Endothelial cell of umbilical vein (primary cell): ENCODE results near the gene CYP2C19. TPM values are rescaled to one million over a fixed set of nuclear protein-coding genes. Genes with fewer than 3 reads are reported as not detected.

Experiments
- BruUV-seq: library from RNA; stranded (reverse); fragments of 400-500 nt; replicated peaks from 2 replicates; lab custom pipeline; 2021; lab: Mats Ljungman, UMichigan
- CTCF ChIA-PET: fragments of 300-600, 350-600 bp; sonication (Branson Sonifier 250); formaldehyde crosslinking; loops from one replicate; lab custom pipeline; 2021; ENCODE audit warnings: antibody characterized with exemption, inconsistent platforms; lab: Charles Lee
- POLR2A ChIA-PET: fragments of 300-600, 350-600 bp; sonication (Branson Sonifier 250); formaldehyde crosslinking; loops from one replicate; lab custom pipeline; 2021; ENCODE audit warnings: antibody characterized with exemption, inconsistent platforms; lab: Charles Lee
- DNase-seq: peaks from one replicate; pipeline ENCODE4 v3.0.0-alpha.2; 2011; ENCODE audit warnings: low read depth, low spot score
- FAIRE-seq: peaks from 2 replicates; lab custom pipeline; 2011; peaks lifted over from hg19 to GRCh38; lab: Jason Lieb, UNC
- H2AFZ ChIP-seq: 2 replicates; pipeline ENCODE4 v1.6.0; 2012; ENCODE audit warnings: low read depth, low read length, control low read depth, inconsistent platforms
- H3K27ac ChIP-seq: 2 replicates; pipeline ENCODE4 v1.5.1; 2011; ENCODE audit warnings: low read depth, mild to moderate bottlenecking, control low read depth, low read length, moderate library complexity; ENCODE audit not compliant: insufficient read depth
- H3K27me3 ChIP-seq, 2 experiments: 2 replicates each; pipeline versions ENCODE4 v1.6.0 to v1.6.1; 2011; ENCODE audit warnings: low read length in 2 of 2, mixed read lengths in 1 of 2; ENCODE audit not compliant: control insufficient read depth in 2 of 2, insufficient read depth in 2 of 2
- H3K36me3 ChIP-seq, 2 experiments: 2 replicates in 1 of 2; 3 replicates in 1 of 2; pipeline ENCODE4 v1.5.1; 2011; ENCODE audit warnings: low read length in 2 of 2, mild to moderate bottlenecking in 1 of 2, moderate library complexity in 1 of 2; ENCODE audit not compliant: control insufficient read depth in 2 of 2, insufficient read depth in 2 of 2; ENCODE audit errors: extremely low read depth in 1 of 2
- H3K4me1 ChIP-seq: 3 replicates; pipeline ENCODE4 v1.5.1; 2011; ENCODE audit warnings: mild to moderate bottlenecking, low read length; ENCODE audit not compliant: control insufficient read depth, insufficient read depth; ENCODE audit errors: extremely low read depth
- H3K4me2 ChIP-seq: 2 replicates; pipeline ENCODE4 v1.6.1; 2011; ENCODE audit warnings: low read length, control low read depth, mixed read lengths; ENCODE audit not compliant: insufficient read depth
- H3K4me3 ChIP-seq, 3 experiments: fragments of 200-600 bp in 1 of 3; sonication (generic), shearing (Covaris generic) in 1 of 3; replicated peaks in 1 of 3; 2 replicates each; pipeline ENCODE4 v1.5.1; 2011 to 2016; ENCODE audit warnings: control low read depth in 3 of 3, low read length in 3 of 3, mild to moderate bottlenecking in 2 of 3, inconsistent platforms in 1 of 3, low read depth in 1 of 3, moderate library complexity in 1 of 3; ENCODE audit not compliant: insufficient read depth in 1 of 3
- H3K79me2 ChIP-seq: 2 replicates; pipeline ENCODE4 v1.6.0; 2012; ENCODE audit warnings: low read length, inconsistent platforms; ENCODE audit not compliant: control insufficient read depth, insufficient read depth
- H3K9ac ChIP-seq: replicated peaks from 2 replicates; pipeline ENCODE3; 2011; ENCODE audit warnings: low read length, control low read depth; ENCODE audit not compliant: insufficient read depth; ENCODE audit errors: extremely low read depth
- H3K9me1 ChIP-seq: replicated peaks from 3 replicates; pipeline ENCODE4 v1.6.0; 2011; ENCODE audit warnings: mild to moderate bottlenecking, low read length; ENCODE audit not compliant: control insufficient read depth, insufficient read depth; ENCODE audit errors: extremely low read depth
- H3K9me3 ChIP-seq: replicated peaks from 2 replicates; pipeline ENCODE4 v1.5.1; 2012; ENCODE audit warnings: low read length, inconsistent platforms; ENCODE audit not compliant: control insufficient read depth, insufficient read depth
- H4K20me1 ChIP-seq: replicated peaks from 2 replicates; pipeline ENCODE3; 2011; ENCODE audit warnings: mild to moderate bottlenecking, low read length; ENCODE audit not compliant: control insufficient read depth, insufficient read depth; ENCODE audit errors: extremely low read depth
- EZH2 ChIP-seq: IDR thresholded peaks from 2 replicates; pipeline ENCODE4 v1.6.1; 2012; ENCODE audit warnings: borderline replicate concordance, low read depth, mild to moderate bottlenecking, moderate library complexity, low read length, inconsistent platforms; ENCODE audit not compliant: severe bottlenecking
- FOS ChIP-seq: IDR thresholded peaks from 2 replicates; pipeline ENCODE4 v1.6.1; 2011; ENCODE audit warnings: mild to moderate bottlenecking, low read length, moderate library complexity, borderline replicate concordance; ENCODE audit not compliant: insufficient read depth
- GATA2 ChIP-seq: IDR thresholded peaks from 2 replicates; pipeline ENCODE4 v1.7.0; 2011; ENCODE audit warnings: low read depth, mild to moderate bottlenecking, moderate library complexity, mixed read lengths, low read length; ENCODE audit not compliant: insufficient read length, insufficient read depth
- JUN ChIP-seq: IDR thresholded peaks from 2 replicates; pipeline ENCODE4 v1.6.1; 2011; ENCODE audit warnings: borderline replicate concordance, low read depth; ENCODE audit not compliant: insufficient read length, insufficient read depth
- MYC ChIP-seq: IDR thresholded peaks from one replicate; pipeline ENCODE4 v1.6.1; 2011; ENCODE audit warnings: mild to moderate bottlenecking, low read depth, low read length
- POLR2A ChIP-seq: IDR thresholded peaks from 2 replicates; pipeline ENCODE4 v1.6.1; 2012; ENCODE audit warnings: low read depth, mild to moderate bottlenecking, control low read depth, low read length
- POLR2AphosphoS5 ChIP-seq: IDR thresholded peaks from 2 replicates; pipeline ENCODE4 v1.6.1; 2012; ENCODE audit warnings: low read depth, mild to moderate bottlenecking, control low read depth, low read length, moderate library complexity; ENCODE audit not compliant: insufficient read depth
- dilution Hi-C: fragments of 300-500 bp; cut with MboI; formaldehyde crosslinking; loops from one replicate; pipeline ENCODE4 v1.15.0; 2019; ENCODE audit warnings: low sequenced_read_pairs; ENCODE audit not compliant: extremely low pct_ligation_motif_present
- intact Hi-C: fragments of 100-400 bp; cut with micrococcal nuclease; formaldehyde crosslinking; loops from one replicate; pipeline ENCODE4 v1.10.0; 2022
- polyA plus RNA-seq, 4 experiments: library from polyadenylated mRNA; depleted of rRNA in 3 of 4; stranded (reverse) in 3 of 4; unstranded in 1 of 4; fragments of >200 nt; gene quantifications; 2 replicates each; pipeline versions ENCODE4 v1.2.1 to v1.2.3, GENCODE V29; 2011 to 2012; ENCODE audit warnings: missing spikeins in 1 of 4
- total RNA-seq: library from RNA; stranded (reverse); gene quantifications from 2 replicates; pipeline ENCODE4 v1.2.3, GENCODE V29; 2021
- TF ChIP-seq, protein P1 (sequence below): IDR thresholded peaks from 2 replicates; pipeline ENCODE4 v1.6.1; 2011; ENCODE audit not compliant: insufficient read depth, insufficient read length
- TF ChIP-seq, protein P2 (sequence below), 2 donors: IDR thresholded peaks; 1 replicate in 1 of 2; 2 replicates in 1 of 2; pipeline ENCODE4 v1.5.1; 2011; ENCODE audit warnings: low read length in 2 of 2, mild to moderate bottlenecking in 2 of 2, moderate library complexity in 2 of 2, control low read depth in 1 of 2, inconsistent platforms in 1 of 2, low read depth in 1 of 2; ENCODE audit not compliant: insufficient read depth in 1 of 2; ENCODE audit errors: extremely low read depth in 1 of 2

The CYP2C19 gene
- total and polyA plus RNA-seq, 2 donors (not counting 3 experiments of a cell fraction or from before 2014, with no cell fraction given), result not detected

DNA sequence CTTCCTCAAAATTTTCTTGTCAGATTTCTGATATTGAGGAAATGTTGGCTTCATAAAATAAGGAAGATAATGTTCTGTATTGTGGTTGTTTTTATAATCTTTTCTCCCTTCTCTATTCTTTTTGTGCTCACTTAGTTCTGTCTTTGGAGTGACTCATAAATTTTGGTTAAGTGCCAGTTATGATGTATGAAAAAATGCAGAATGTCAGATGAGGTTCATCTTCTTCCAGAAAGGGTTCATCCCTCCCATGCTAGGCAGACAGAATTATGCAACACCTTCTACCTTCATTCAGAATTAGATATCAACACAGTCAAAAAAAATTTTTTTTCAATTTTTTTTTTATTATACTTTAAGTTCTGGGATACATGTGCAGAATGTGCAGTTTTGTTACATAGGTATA lies 36.6 kb upstream of the CYP2C19 start:
- FAIRE-seq, result no peak
- no peak overlapping the region for H2AFZ ChIP-seq
- H3K9ac ChIP-seq, result no peak overlapping the region
- intact Hi-C loops, result no loop called here
- no TSS peak for BruUV-seq
- no peak for DNase-seq
- H3K9me1 ChIP-seq, result no peaks in the 10 kb centered on the region
- no peaks in the 10 kb centered on the region for H3K9me3 ChIP-seq
- no peaks in the 10 kb centered on the region for H3K79me2 ChIP-seq
- CTCF ChIA-PET, result no interaction called here
- H3K27me3 ChIP-seq, result no peaks in the 10 kb centered on the region
- H4K20me1 ChIP-seq, result no peaks in the 10 kb centered on the region
- TF ChIP-seq FOS, result no peak
- no peak for TF ChIP-seq GATA2
- TF ChIP-seq POLR2A, result no peak
- TF ChIP-seq MYC, result no peak
- TF ChIP-seq, protein P1, sequence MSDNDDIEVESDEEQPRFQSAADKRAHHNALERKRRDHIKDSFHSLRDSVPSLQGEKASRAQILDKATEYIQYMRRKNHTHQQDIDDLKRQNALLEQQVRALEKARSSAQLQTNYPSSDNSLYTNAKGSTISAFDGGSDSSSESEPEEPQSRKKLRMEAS, result no peak
- TF ChIP-seq, protein P2, sequence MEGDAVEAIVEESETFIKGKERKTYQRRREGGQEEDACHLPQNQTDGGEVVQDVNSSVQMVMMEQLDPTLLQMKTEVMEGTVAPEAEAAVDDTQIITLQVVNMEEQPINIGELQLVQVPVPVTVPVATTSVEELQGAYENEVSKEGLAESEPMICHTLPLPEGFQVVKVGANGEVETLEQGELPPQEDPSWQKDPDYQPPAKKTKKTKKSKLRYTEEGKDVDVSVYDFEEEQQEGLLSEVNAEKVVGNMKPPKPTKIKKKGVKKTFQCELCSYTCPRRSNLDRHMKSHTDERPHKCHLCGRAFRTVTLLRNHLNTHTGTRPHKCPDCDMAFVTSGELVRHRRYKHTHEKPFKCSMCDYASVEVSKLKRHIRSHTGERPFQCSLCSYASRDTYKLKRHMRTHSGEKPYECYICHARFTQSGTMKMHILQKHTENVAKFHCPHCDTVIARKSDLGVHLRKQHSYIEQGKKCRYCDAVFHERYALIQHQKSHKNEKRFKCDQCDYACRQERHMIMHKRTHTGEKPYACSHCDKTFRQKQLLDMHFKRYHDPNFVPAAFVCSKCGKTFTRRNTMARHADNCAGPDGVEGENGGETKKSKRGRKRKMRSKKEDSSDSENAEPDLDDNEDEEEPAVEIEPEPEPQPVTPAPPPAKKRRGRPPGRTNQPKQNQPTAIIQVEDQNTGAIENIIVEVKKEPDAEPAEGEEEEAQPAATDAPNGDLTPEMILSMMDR (IDR thresholded peaks at IDR 0.05; ENCODE audit: extremely low read depth in 1 of 2, insufficient read depth in 1 of 2, low read depth in 1 of 2, low read length in 2 of 2), result no peak
- TF ChIP-seq JUN, result no peak
- TF ChIP-seq EZH2, result no peak
- no peak for TF ChIP-seq POLR2AphosphoS5
- no peaks in the 10 kb centered on the region for H3K4me1 ChIP-seq
- dilution Hi-C loops, result no loop called here
- no peak overlapping the region for H3K4me3 ChIP-seq
- no peak overlapping the region for H3K4me2 ChIP-seq
- POLR2A ChIA-PET, result no interaction called here
- H3K27ac ChIP-seq, result no peak overlapping the region
- H3K36me3 ChIP-seq, result no peaks in the 10 kb centered on the region
